Endothelial cell of umbilical vein (primary cell): ENCODE results near the gene PATE4. TPM values are rescaled to one million over a fixed set of nuclear protein-coding genes. Genes with fewer than 3 reads are reported as not detected.

Experiments
- BruUV-seq: library from RNA; stranded (reverse); fragments of 400-500 nt; replicated peaks from 2 replicates; lab custom pipeline; 2021; lab: Mats Ljungman, UMichigan
- CTCF ChIA-PET: fragments of 300-600, 350-600 bp; sonication (Branson Sonifier 250); formaldehyde crosslinking; loops from one replicate; lab custom pipeline; 2021; ENCODE audit warnings: antibody characterized with exemption, inconsistent platforms; lab: Charles Lee
- POLR2A ChIA-PET: fragments of 300-600, 350-600 bp; sonication (Branson Sonifier 250); formaldehyde crosslinking; loops from one replicate; lab custom pipeline; 2021; ENCODE audit warnings: antibody characterized with exemption, inconsistent platforms; lab: Charles Lee
- DNase-seq: peaks from one replicate; pipeline ENCODE4 v3.0.0-alpha.2; 2011; ENCODE audit warnings: low read depth, low spot score
- FAIRE-seq: peaks from 2 replicates; lab custom pipeline; 2011; peaks lifted over from hg19 to GRCh38; lab: Jason Lieb, UNC
- H2AFZ ChIP-seq: 2 replicates; pipeline ENCODE4 v1.6.0; 2012; ENCODE audit warnings: low read depth, low read length, control low read depth, inconsistent platforms
- H3K27ac ChIP-seq: 2 replicates; pipeline ENCODE4 v1.5.1; 2011; ENCODE audit warnings: low read depth, mild to moderate bottlenecking, control low read depth, low read length, moderate library complexity; ENCODE audit not compliant: insufficient read depth
- H3K27me3 ChIP-seq, 2 experiments: 2 replicates each; pipeline versions ENCODE4 v1.6.0 to v1.6.1; 2011; ENCODE audit warnings: low read length in 2 of 2, mixed read lengths in 1 of 2; ENCODE audit not compliant: control insufficient read depth in 2 of 2, insufficient read depth in 2 of 2
- H3K36me3 ChIP-seq, 2 experiments: 2 replicates in 1 of 2; 3 replicates in 1 of 2; pipeline ENCODE4 v1.5.1; 2011; ENCODE audit warnings: low read length in 2 of 2, mild to moderate bottlenecking in 1 of 2, moderate library complexity in 1 of 2; ENCODE audit not compliant: control insufficient read depth in 2 of 2, insufficient read depth in 2 of 2; ENCODE audit errors: extremely low read depth in 1 of 2
- H3K4me1 ChIP-seq: 3 replicates; pipeline ENCODE4 v1.5.1; 2011; ENCODE audit warnings: mild to moderate bottlenecking, low read length; ENCODE audit not compliant: control insufficient read depth, insufficient read depth; ENCODE audit errors: extremely low read depth
- H3K4me2 ChIP-seq: 2 replicates; pipeline ENCODE4 v1.6.1; 2011; ENCODE audit warnings: low read length, control low read depth, mixed read lengths; ENCODE audit not compliant: insufficient read depth
- H3K4me3 ChIP-seq, 3 experiments: fragments of 200-600 bp in 1 of 3; sonication (generic), shearing (Covaris generic) in 1 of 3; replicated peaks in 1 of 3; 2 replicates each; pipeline ENCODE4 v1.5.1; 2011 to 2016; ENCODE audit warnings: control low read depth in 3 of 3, low read length in 3 of 3, mild to moderate bottlenecking in 2 of 3, inconsistent platforms in 1 of 3, low read depth in 1 of 3, moderate library complexity in 1 of 3; ENCODE audit not compliant: insufficient read depth in 1 of 3
- H3K79me2 ChIP-seq: 2 replicates; pipeline ENCODE4 v1.6.0; 2012; ENCODE audit warnings: low read length, inconsistent platforms; ENCODE audit not compliant: control insufficient read depth, insufficient read depth
- H3K9ac ChIP-seq: replicated peaks from 2 replicates; pipeline ENCODE3; 2011; ENCODE audit warnings: low read length, control low read depth; ENCODE audit not compliant: insufficient read depth; ENCODE audit errors: extremely low read depth
- H3K9me1 ChIP-seq: replicated peaks from 3 replicates; pipeline ENCODE4 v1.6.0; 2011; ENCODE audit warnings: mild to moderate bottlenecking, low read length; ENCODE audit not compliant: control insufficient read depth, insufficient read depth; ENCODE audit errors: extremely low read depth
- H3K9me3 ChIP-seq: replicated peaks from 2 replicates; pipeline ENCODE4 v1.5.1; 2012; ENCODE audit warnings: low read length, inconsistent platforms; ENCODE audit not compliant: control insufficient read depth, insufficient read depth
- H4K20me1 ChIP-seq: replicated peaks from 2 replicates; pipeline ENCODE3; 2011; ENCODE audit warnings: mild to moderate bottlenecking, low read length; ENCODE audit not compliant: control insufficient read depth, insufficient read depth; ENCODE audit errors: extremely low read depth
- CTCF ChIP-seq, 2 donors: IDR thresholded peaks; 1 replicate in 1 of 2; 2 replicates in 1 of 2; pipeline ENCODE4 v1.5.1; 2011; ENCODE audit warnings: low read length in 2 of 2, mild to moderate bottlenecking in 2 of 2, moderate library complexity in 2 of 2, control low read depth in 1 of 2, inconsistent platforms in 1 of 2, low read depth in 1 of 2; ENCODE audit not compliant: insufficient read depth in 1 of 2; ENCODE audit errors: extremely low read depth in 1 of 2
- EZH2 ChIP-seq: IDR thresholded peaks from 2 replicates; pipeline ENCODE4 v1.6.1; 2012; ENCODE audit warnings: borderline replicate concordance, low read depth, mild to moderate bottlenecking, moderate library complexity, low read length, inconsistent platforms; ENCODE audit not compliant: severe bottlenecking
- FOS ChIP-seq: IDR thresholded peaks from 2 replicates; pipeline ENCODE4 v1.6.1; 2011; ENCODE audit warnings: mild to moderate bottlenecking, low read length, moderate library complexity, borderline replicate concordance; ENCODE audit not compliant: insufficient read depth
- JUN ChIP-seq: IDR thresholded peaks from 2 replicates; pipeline ENCODE4 v1.6.1; 2011; ENCODE audit warnings: borderline replicate concordance, low read depth; ENCODE audit not compliant: insufficient read length, insufficient read depth
- MAX ChIP-seq: IDR thresholded peaks from 2 replicates; pipeline ENCODE4 v1.6.1; 2011; ENCODE audit not compliant: insufficient read depth, insufficient read length
- MYC ChIP-seq: IDR thresholded peaks from one replicate; pipeline ENCODE4 v1.6.1; 2011; ENCODE audit warnings: mild to moderate bottlenecking, low read depth, low read length
- POLR2A ChIP-seq: IDR thresholded peaks from 2 replicates; pipeline ENCODE4 v1.6.1; 2012; ENCODE audit warnings: low read depth, mild to moderate bottlenecking, control low read depth, low read length
- dilution Hi-C: fragments of 300-500 bp; cut with MboI; formaldehyde crosslinking; loops from one replicate; pipeline ENCODE4 v1.15.0; 2019; ENCODE audit warnings: low sequenced_read_pairs; ENCODE audit not compliant: extremely low pct_ligation_motif_present
- intact Hi-C: fragments of 100-400 bp; cut with micrococcal nuclease; formaldehyde crosslinking; loops from one replicate; pipeline ENCODE4 v1.10.0; 2022
- polyA plus RNA-seq, 4 experiments: library from polyadenylated mRNA; depleted of rRNA in 3 of 4; stranded (reverse) in 3 of 4; unstranded in 1 of 4; fragments of >200 nt; gene quantifications; 2 replicates each; pipeline versions ENCODE4 v1.2.1 to v1.2.3, GENCODE V29; 2011 to 2012; ENCODE audit warnings: missing spikeins in 1 of 4
- total RNA-seq: library from RNA; stranded (reverse); gene quantifications from 2 replicates; pipeline ENCODE4 v1.2.3, GENCODE V29; 2021

PATE4 gene
- total and polyA plus RNA-seq, 2 donors (not counting 3 experiments of a cell fraction or from before 2014, with no cell fraction given), result not detected

GRCh38 chr11:125807909-125808308 is 25.2 kb upstream of the PATE4 start:
- POLR2A ChIA-PET, result no interaction called here
- Histone ChIP-seq H3K9me1 (no peaks in the 10 kb centered on the region), H4K20me1 (no peaks in the 10 kb centered on the region), H3K4me3 (no peak overlapping the region), H3K27ac (no peak overlapping the region), H3K4me1 (no peaks in the 10 kb centered on the region), H3K79me2 (no peaks in the 10 kb centered on the region), H3K36me3 (no peaks in the 10 kb centered on the region), H3K9ac (no peak overlapping the region), H3K9me3 (no peaks in the 10 kb centered on the region), H3K4me2 (no peak overlapping the region), H3K27me3 (peaks cover 0 to 1% of the 10 kb centered on the region in 2 experiments), H2AFZ (no peak overlapping the region)
- TF ChIP-seq POLR2A (no peak), JUN (no peak), EZH2 (no peak), FOS (no peak)
- intact Hi-C loops (no loop called here), dilution Hi-C loops (no loop called here)
- FAIRE-seq (no peak), DNase-seq (no peak)
- no TSS peak for BruUV-seq
- CTCF ChIA-PET, result no interaction called here

GRCh38 chr11:125835748-125836147 is 2.6 kb downstream of the PATE4 start:
- H3K36me3 ChIP-seq, result no peaks in the 10 kb centered on the region
- no peaks in the 10 kb centered on the region for H3K4me1 ChIP-seq
- TF ChIP-seq MYC (no peak), POLR2A (no peak), CTCF (IDR thresholded peaks at IDR 0.05; ENCODE audit: extremely low read depth in 1 of 2, insufficient read depth in 1 of 2, low read depth in 1 of 2, low read length in 2 of 2) (no peak), FOS (no peak), MAX (no peak)
- H3K27ac ChIP-seq, result no peak overlapping the region
- H3K9me1 ChIP-seq, result no peaks in the 10 kb centered on the region
- H3K4me2 ChIP-seq, result no peak overlapping the region
- H4K20me1 ChIP-seq, result no peaks in the 10 kb centered on the region
- no peaks in the 10 kb centered on the region for H3K27me3 ChIP-seq
- DNase-seq (no peak), FAIRE-seq (no peak)
- H3K9me3 ChIP-seq, result no peaks in the 10 kb centered on the region
- intact Hi-C loops (no loop called here), dilution Hi-C loops (no loop called here)
- POLR2A ChIA-PET, result no interaction called here
- H2AFZ ChIP-seq, result no peak overlapping the region
- no peak overlapping the region for H3K4me3 ChIP-seq
- CTCF ChIA-PET, result interaction anchor here (0.9 to 1.0 kb wide), 2 partner anchors 8 to 23 kb away, joined by 3 read pairs; no protein-coding TSS in a partner anchor
- BruUV-seq, result no TSS peak
- H3K9ac ChIP-seq, result no peak overlapping the region
- no peaks in the 10 kb centered on the region for H3K79me2 ChIP-seq
